NCI-H526 (cell line): ENCODE measurements around the gene NDUFAF8.

ENCODE experiments used
- DNase-seq, 2 experiments: peaks; one replicate each; lab custom pipeline; 2025; lab: John Stamatoyannopoulos, UW

Gene NDUFAF8

GRCh38 chr17:81253358-81254131 is 14.4 kb downstream of the NDUFAF8 start:
- peak in 1 of 2 experiments; percentile 54 for DNase-seq

- peak; percentile 74 to 91 for DNase-seq
Measured at GRCh38 chr17:81254955-81255717, 16.0 kb downstream of the NDUFAF8 start.

- DNase-seq: no peak
Measured at GRCh38 chr17:81256616-81257015, 17.5 kb downstream of the NDUFAF8 start.

- DNase-seq: no peak
Measured at GRCh38 chr17:81257533-81257932, 18.4 kb downstream of the NDUFAF8 start.

- DNase-seq: no peak
Measured at GRCh38 chr17:81258292-81258691, 19.2 kb downstream of the NDUFAF8 start.

GRCh38 chr17:81259058-81259605 is 20.0 kb downstream of the NDUFAF8 start:
- no peak for DNase-seq

- DNase-seq: no peak
Measured at GRCh38 chr17:81260171-81260570, 21.1 kb downstream of the NDUFAF8 start.

GRCh38 chr17:81260641-81261040 is 21.5 kb downstream of the NDUFAF8 start:
- no peak for DNase-seq

GRCh38 chr17:81261096-81261495 is 22.0 kb downstream of the NDUFAF8 start:
- DNase-seq: no peak

- DNase-seq: no peak
Measured at GRCh38 chr17:81261582-81262336, 22.6 kb downstream of the NDUFAF8 start.

GRCh38 chr17:81263371-81264181 is 24.5 kb downstream of the NDUFAF8 start:
- DNase-seq: no peak

- DNase-seq: no peak
Measured at GRCh38 chr17:81264640-81265039, 25.5 kb downstream of the NDUFAF8 start.

GRCh38 chr17:81265576-81265975 is 26.5 kb downstream of the NDUFAF8 start:
- DNase-seq: no peak

GRCh38 chr17:81267390-81268067 is 28.4 kb downstream of the NDUFAF8 start:
- DNase-seq: no peak

- DNase-seq: no peak
Measured at GRCh38 chr17:81270279-81270678, 31.2 kb downstream of the NDUFAF8 start.

- DNase-seq: no peak
Measured at GRCh38 chr17:81271226-81271625, 32.1 kb downstream of the NDUFAF8 start.

GRCh38 chr17:81272616-81273015 is 33.5 kb downstream of the NDUFAF8 start:
- no peak for DNase-seq

- DNase-seq: no peak
Measured at GRCh38 chr17:81273698-81274470, 34.8 kb downstream of the NDUFAF8 start.

- DNase-seq: no peak
Measured at GRCh38 chr17:81274471-81274855, 35.3 kb downstream of the NDUFAF8 start.

- no peak for DNase-seq
Measured at GRCh38 chr17:81276781-81277180, 37.7 kb downstream of the NDUFAF8 start.
